ENCODE results near the gene SAMD3. TPM values are rescaled to one million over a fixed set of nuclear protein-coding genes. Genes with fewer than 3 reads are reported as not detected.
"Not testable (repeated sequence)": the region's sequence is repeated elsewhere in the genome, so short reads cannot be mapped to it uniquely, and the experiment has no call there.

The SAMD3 gene
- polyA plus RNA-seq, 1 of the 3 experiments (the other 2 are of a cell fraction): 16.0 TPM

GRCh38 chr6:130198483-130199035 lies 24.2 kb downstream of the SAMD3 start:
- ChIA-PET CTCF (interaction anchor here (0.6 kb wide), 1 partner anchor 114 kb away, joined by 3 read pairs; no protein-coding TSS in a partner anchor), POLR2A (no interaction called here)
- Histone ChIP-seq H3K27ac (ENCODE audit: low read depth in 2 of 2, low read length in 1 of 2) (no peak overlapping the region), H3K4me1 (ENCODE audit: control insufficient read depth in 1 of 2, insufficient read depth in 2 of 2, low read depth in 1 of 2, low read length in 1 of 2) (no peaks in the 10 kb centered on the region), H3K9me3 (no peaks in the 10 kb centered on the region), H3K79me2 (ENCODE audit: insufficient read depth) (no peaks in the 10 kb centered on the region), H3K9me2 (no peaks in the 10 kb centered on the region), H3K4me2 (no peak overlapping the region), H3K4me3 (ENCODE audit: low read depth in 2 of 2, low read length in 1 of 2) (no peak overlapping the region), H4K20me1 (ENCODE audit: insufficient read depth) (no peaks in the 10 kb centered on the region), H3K9ac (no peak overlapping the region), H3K36me3 (replicated peaks in 1 of 2; ENCODE audit: control insufficient read depth in 1 of 2, insufficient read depth in 2 of 2, low read length in 1 of 2) (peaks cover 0 to 5% of the 10 kb centered on the region in 2 experiments), H2AFZ (ENCODE audit: low read depth) (no peak overlapping the region), H3F3A (replicated peaks; ENCODE audit: insufficient read depth) (no peaks in the 10 kb centered on the region), H3K27me3 (ENCODE audit: insufficient read depth) (no peaks in the 10 kb centered on the region)
- DNase-seq: no peak
- TF ChIP-seq SMC3 (IDR thresholded peaks at IDR 0.05; ENCODE audit: low read depth, low read length) (no peak), TEAD4 (IDR thresholded peaks at IDR 0.05; ENCODE audit: borderline replicate concordance, insufficient read depth) (no peak), RCOR1 (IDR thresholded peaks at IDR 0.05; ENCODE audit: low read length) (no peak), POLR2AphosphoS5 (IDR thresholded peaks at IDR 0.05; ENCODE audit: low read depth, low read length) (no peak), YY1 (IDR thresholded peaks at IDR 0.05; ENCODE audit: low read depth) (no peak), FOXJ3 (CRISPR knock-in tag; IDR thresholded peaks at IDR 0.05) (no peak), MEF2A (IDR thresholded peaks at IDR 0.05; ENCODE audit: borderline replicate concordance, low read depth) (no peak), NRF1 (IDR thresholded peaks at IDR 0.05; ENCODE audit: low read depth, low read length) (no peak), FOXM1 (IDR thresholded peaks at IDR 0.05; ENCODE audit: low read depth) (no peak), MAX (IDR thresholded peaks at IDR 0.05; ENCODE audit: low read depth) (no peak), RFX5 (IDR thresholded peaks at IDR 0.05; ENCODE audit: low read length) (no peak)
- TF ChIP-seq, protein P1, sequence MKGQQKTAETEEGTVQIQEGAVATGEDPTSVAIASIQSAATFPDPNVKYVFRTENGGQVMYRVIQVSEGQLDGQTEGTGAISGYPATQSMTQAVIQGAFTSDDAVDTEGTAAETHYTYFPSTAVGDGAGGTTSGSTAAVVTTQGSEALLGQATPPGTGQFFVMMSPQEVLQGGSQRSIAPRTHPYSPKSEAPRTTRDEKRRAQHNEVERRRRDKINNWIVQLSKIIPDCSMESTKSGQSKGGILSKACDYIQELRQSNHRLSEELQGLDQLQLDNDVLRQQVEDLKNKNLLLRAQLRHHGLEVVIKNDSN (IDR thresholded peaks at IDR 0.05; ENCODE audit: borderline replicate concordance, low read depth): no peak
- TF ChIP-seq, protein P2, sequence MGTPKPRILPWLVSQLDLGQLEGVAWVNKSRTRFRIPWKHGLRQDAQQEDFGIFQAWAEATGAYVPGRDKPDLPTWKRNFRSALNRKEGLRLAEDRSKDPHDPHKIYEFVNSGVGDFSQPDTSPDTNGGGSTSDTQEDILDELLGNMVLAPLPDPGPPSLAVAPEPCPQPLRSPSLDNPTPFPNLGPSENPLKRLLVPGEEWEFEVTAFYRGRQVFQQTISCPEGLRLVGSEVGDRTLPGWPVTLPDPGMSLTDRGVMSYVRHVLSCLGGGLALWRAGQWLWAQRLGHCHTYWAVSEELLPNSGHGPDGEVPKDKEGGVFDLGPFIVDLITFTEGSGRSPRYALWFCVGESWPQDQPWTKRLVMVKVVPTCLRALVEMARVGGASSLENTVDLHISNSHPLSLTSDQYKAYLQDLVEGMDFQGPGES (IDR thresholded peaks at IDR 0.05; ENCODE audit: low read depth, low read length): no peak
- WGBS (ENCODE audit: low lambda C conversion rate): 42% methylated on average over 2 of the region's 2 CpGs

- H3K9me3 ChIP-seq; POLR2A ChIA-PET; H3K4me1 ChIP-seq (ENCODE audit: control insufficient read depth in 1 of 2, insufficient read depth in 2 of 2, low read depth in 1 of 2, low read length in 1 of 2); H3K27ac ChIP-seq (ENCODE audit: low read depth in 2 of 2, low read length in 1 of 2); H3F3A ChIP-seq (replicated peaks; ENCODE audit: insufficient read depth); H3K79me2 ChIP-seq (ENCODE audit: insufficient read depth); H2AFZ ChIP-seq (ENCODE audit: low read depth); H4K20me1 ChIP-seq (ENCODE audit: insufficient read depth); H3K9ac ChIP-seq; H3K4me2 ChIP-seq; H3K9me2 ChIP-seq; H3K36me3 ChIP-seq (replicated peaks in 1 of 2; ENCODE audit: control insufficient read depth in 1 of 2, insufficient read depth in 2 of 2, low read length in 1 of 2); H3K27me3 ChIP-seq (ENCODE audit: insufficient read depth); DNase-seq; H3K4me3 ChIP-seq (ENCODE audit: low read depth in 2 of 2, low read length in 1 of 2): not testable (repeated sequence)
- WGBS (ENCODE audit: low lambda C conversion rate): 81% methylated on average over 9 of the region's 9 CpGs
- CTCF ChIA-PET: interaction anchor here (0.6 kb wide), 1 partner anchor 114 kb away, joined by 3 read pairs; no protein-coding TSS in a partner anchor
These were observed 24.8 kb downstream of the SAMD3 start for GRCh38 chr6:130197816-130198482.

- H3K36me3 ChIP-seq (replicated peaks in 1 of 2; ENCODE audit: control insufficient read depth in 1 of 2, insufficient read depth in 2 of 2, low read length in 1 of 2); CTCF ChIA-PET; H3K9me3 ChIP-seq; H3K79me2 ChIP-seq (ENCODE audit: insufficient read depth); H3K27me3 ChIP-seq (ENCODE audit: insufficient read depth); H3K9ac ChIP-seq; DNase-seq; H3K4me3 ChIP-seq (ENCODE audit: low read depth in 2 of 2, low read length in 1 of 2); H4K20me1 ChIP-seq (ENCODE audit: insufficient read depth); POLR2A ChIA-PET; H3K9me2 ChIP-seq; H3K4me1 ChIP-seq (ENCODE audit: control insufficient read depth in 1 of 2, insufficient read depth in 2 of 2, low read depth in 1 of 2, low read length in 1 of 2); H3F3A ChIP-seq (replicated peaks; ENCODE audit: insufficient read depth); H3K27ac ChIP-seq (ENCODE audit: low read depth in 2 of 2, low read length in 1 of 2); H2AFZ ChIP-seq (ENCODE audit: low read depth); H3K4me2 ChIP-seq: not testable (repeated sequence)
- WGBS (ENCODE audit: low lambda C conversion rate): 27% methylated on average over 2 of the region's 4 CpGs
These were observed 28.3 kb downstream of the SAMD3 start for GRCh38 chr6:130194434-130194833.
